ENCODE measurements around the gene SFT2D1. TPM values are rescaled to one million over a fixed set of nuclear protein-coding genes. Genes with fewer than 3 reads are reported as not detected.

Gene SFT2D1
- total RNA-seq, 1 experiment from 2014 or later, result 40.2 TPM

- TF ChIP-seq CTCF (conservative IDR thresholded peaks at IDR 0.05), result no peak
- Histone ChIP-seq H3K23me2 (ENCODE audit: insufficient read length, low read depth, low read length, poor library complexity, severe bottlenecking) (no peaks in the 10 kb centered on the region), H3K79me2 (ENCODE audit: insufficient read depth, low read length) (no peaks in the 10 kb centered on the region), H2BK120ac (ENCODE audit: low read depth, low read length, poor library complexity, severe bottlenecking) (no peak overlapping the region), H3K4me1 (ENCODE audit: insufficient read depth, low read length) (no peaks in the 10 kb centered on the region), H3K9me3 (ENCODE audit: control insufficient read depth, low read depth, low read length) (no peaks in the 10 kb centered on the region), H3K23ac (ENCODE audit: insufficient read length, low read depth, low read length) (no peak overlapping the region), H2AFZ (ENCODE audit: low read length) (no peak overlapping the region), H3K4ac (ENCODE audit: low read depth, low read length) (no peak overlapping the region), H3K18ac (ENCODE audit: insufficient read length, low read depth, low read length) (no peak overlapping the region), H3K4me2 (ENCODE audit: insufficient read depth, insufficient read length, low read length) (no peak overlapping the region), H3K27ac (ENCODE audit: insufficient read length, low read depth, low read length) (no peak overlapping the region), H3K14ac (ENCODE audit: insufficient read depth, low read length) (no peak overlapping the region), H2BK12ac (ENCODE audit: insufficient read length, low read depth, low read length) (no peak overlapping the region), H4K5ac (ENCODE audit: insufficient read length, low read depth, low read length) (no peak overlapping the region), H2BK20ac (ENCODE audit: low read depth, low read length, poor library complexity, severe bottlenecking) (no peak overlapping the region), H2BK15ac (ENCODE audit: low read depth, low read length) (no peak overlapping the region), H3K56ac (ENCODE audit: insufficient read length, low read depth, low read length) (no peak overlapping the region), H4K20me1 (ENCODE audit: control insufficient read depth, insufficient read depth, insufficient read length) (no peaks in the 10 kb centered on the region), H2AK5ac (ENCODE audit: insufficient read length, low read length) (no peak overlapping the region), H3K9ac (ENCODE audit: extremely low read depth, insufficient read length, low read length) (no peak overlapping the region), H3K27me3 (ENCODE audit: insufficient read depth, low read length) (no peaks in the 10 kb centered on the region), H4K91ac (ENCODE audit: insufficient read length, low read depth, low read length) (no peak overlapping the region), H2BK5ac (ENCODE audit: insufficient read length, low read length) (no peak overlapping the region), H3T11ph (ENCODE audit: low read length) (no peak overlapping the region), H4K8ac (replicated peaks; ENCODE audit: insufficient read length, low read depth, low read length) (no peak overlapping the region), H3K79me1 (ENCODE audit: insufficient read depth, low read depth, low read length, poor library complexity, severe bottlenecking) (no peaks in the 10 kb centered on the region)
- Mint-ChIP-seq H3K4me1 (no peaks in the 10 kb centered on the region), H3K9me3 (peaks cover 18 to 24% of the 10 kb centered on the region in 2 experiments), H3K27me3 (ENCODE audit: low read depth) (peaks cover 24% of the 10 kb centered on the region), H3K27ac (no peak overlapping the region), H3K4me3 (no peak overlapping the region), H3K36me3 (ENCODE audit: insufficient read depth in 1 of 3, low read depth in 3 of 3) (peaks cover 0 to 17% (median 1%) of the 10 kb centered on the region in 3 experiments; a peak in 3 of 7 replicates)
- no peak for DNase-seq
- no CpG with 5 or more reads among the region's 10 CpGs for WGBS (ENCODE audit: extremely low coverage, insufficient read length, low lambda C conversion rate)
These were observed 46.1 kb downstream of the SFT2D1 start for GRCh38 chr6:166296035-166296883.
